Stimulated activated CD4-positive, alpha-beta T cell treated with anti-CD3 and anti-CD28 coated beads, Interleukin-2, amount 100 ng/mL, for 24 hours (primary cell): ENCODE data around the gene DNAAF1.

ENCODE experiments used
- DNase-seq, 2 donors: peaks; one replicate each; pipeline ENCODE4 v3.0.0-alpha.2; 2020

DNAAF1 gene

GRCh38 chr16:84124257-84125073 lies 20.6 kb upstream of the DNAAF1 start:
- no peak for DNase-seq

- DNase-seq, result no peak
Observed at GRCh38 chr16:84131117-84131516, 14.0 kb upstream of the DNAAF1 start.

- no peak for DNase-seq
Observed at GRCh38 chr16:84132527-84133285, 12.4 kb upstream of the DNAAF1 start.

GRCh38 chr16:84136331-84137125 lies 8.6 kb upstream of the DNAAF1 start:
- DNase-seq, result no peak

- DNase-seq, result no peak
Observed at GRCh38 chr16:84137287-84137686, 7.8 kb upstream of the DNAAF1 start.

- DNase-seq, result no peak
Observed at GRCh38 chr16:84137769-84138357, 7.2 kb upstream of the DNAAF1 start.

- DNase-seq, result no peak
Observed at GRCh38 chr16:84138500-84138823, 6.6 kb upstream of the DNAAF1 start.

- DNase-seq, result peak in 1 of 2 donors; percentile 22
Observed at GRCh38 chr16:84138824-84139627, 6.1 kb upstream of the DNAAF1 start.

- no peak for DNase-seq
Observed at GRCh38 chr16:84139628-84140258, 5.4 kb upstream of the DNAAF1 start.

GRCh38 chr16:84141143-84141670 lies 3.9 kb upstream of the DNAAF1 start:
- DNase-seq, result no peak

- no peak for DNase-seq
Observed at GRCh38 chr16:84143081-84143480, 2.0 kb upstream of the DNAAF1 start.

GRCh38 chr16:84143784-84144199 lies 1.3 kb upstream of the DNAAF1 start:
- no peak for DNase-seq

- DNase-seq, result peak; percentile 47 to 55
Observed at GRCh38 chr16:84144209-84144858, 774 bp upstream of the DNAAF1 start.

GRCh38 chr16:84150926-84151325 lies 5.8 kb downstream of the DNAAF1 start:
- DNase-seq, result no peak

- no peak for DNase-seq
Observed at GRCh38 chr16:84153660-84154214, 8.6 kb downstream of the DNAAF1 start.

GRCh38 chr16:84155226-84155625 lies 10.1 kb downstream of the DNAAF1 start:
- no peak for DNase-seq

- DNase-seq, result no peak
Observed at GRCh38 chr16:84155771-84156170, 10.7 kb downstream of the DNAAF1 start.

GRCh38 chr16:84156342-84156784 lies 11.3 kb downstream of the DNAAF1 start:
- DNase-seq, result no peak

- no peak for DNase-seq
Observed at GRCh38 chr16:84159007-84159406, 13.9 kb downstream of the DNAAF1 start.

- no peak for DNase-seq
Observed at GRCh38 chr16:84159800-84160199, 14.7 kb downstream of the DNAAF1 start.
